Esophagus muscularis mucosa (tissue), 3 donors: ENCODE results near the gene CALML4.

Experiments used
- POLR2A ChIP-seq: fragments of 450-650 bp; IDR thresholded peaks from one replicate; pipeline ENCODE4 v1.6.1; 2017; ENCODE audit warnings: antibody characterized with exemption, moderate library complexity, mild to moderate bottlenecking, low read depth
- TF ChIP-seq, protein P1 (sequence below), 3 experiments: fragments of 200-600 bp in 2 of 3; fragments of 450-650 bp in 1 of 3; sonication (generic) in 2 of 3; IDR thresholded peaks; one replicate each; pipeline ENCODE4 v1.5.1; 2017 to 2019; ENCODE audit warnings: antibody characterized with exemption in 3 of 3, mild to moderate bottlenecking in 2 of 3, moderate library complexity in 1 of 3

- TF ChIP-seq, protein P1, sequence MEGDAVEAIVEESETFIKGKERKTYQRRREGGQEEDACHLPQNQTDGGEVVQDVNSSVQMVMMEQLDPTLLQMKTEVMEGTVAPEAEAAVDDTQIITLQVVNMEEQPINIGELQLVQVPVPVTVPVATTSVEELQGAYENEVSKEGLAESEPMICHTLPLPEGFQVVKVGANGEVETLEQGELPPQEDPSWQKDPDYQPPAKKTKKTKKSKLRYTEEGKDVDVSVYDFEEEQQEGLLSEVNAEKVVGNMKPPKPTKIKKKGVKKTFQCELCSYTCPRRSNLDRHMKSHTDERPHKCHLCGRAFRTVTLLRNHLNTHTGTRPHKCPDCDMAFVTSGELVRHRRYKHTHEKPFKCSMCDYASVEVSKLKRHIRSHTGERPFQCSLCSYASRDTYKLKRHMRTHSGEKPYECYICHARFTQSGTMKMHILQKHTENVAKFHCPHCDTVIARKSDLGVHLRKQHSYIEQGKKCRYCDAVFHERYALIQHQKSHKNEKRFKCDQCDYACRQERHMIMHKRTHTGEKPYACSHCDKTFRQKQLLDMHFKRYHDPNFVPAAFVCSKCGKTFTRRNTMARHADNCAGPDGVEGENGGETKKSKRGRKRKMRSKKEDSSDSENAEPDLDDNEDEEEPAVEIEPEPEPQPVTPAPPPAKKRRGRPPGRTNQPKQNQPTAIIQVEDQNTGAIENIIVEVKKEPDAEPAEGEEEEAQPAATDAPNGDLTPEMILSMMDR (IDR thresholded peaks at IDR 0.05): no peak
- TF ChIP-seq POLR2A: no peak
Measured at GRCh38 chr15:68232937-68233336, 27.8 kb upstream of the CALML4 start.
